ENCODE measurements around the gene DTWD2.
"Not testable (repeated sequence)": the region's sequence is repeated elsewhere in the genome, so short reads cannot be mapped to it uniquely, and the experiment has no call there.

The DTWD2 gene

GRCh38 chr5:118919016-118919415 is 69.3 kb downstream of the DTWD2 start:
- H3K27me3 ChIP-seq = no peaks in the 10 kb centered on the region
- H3K4me1 ChIP-seq (ENCODE audit: control insufficient read depth in 1 of 2, insufficient read depth in 1 of 2, low read depth in 1 of 2, low read length in 1 of 2) = peaks cover 8 to 16% of the 10 kb centered on the region in 2 experiments
- H3K9me3 ChIP-seq = no peaks in the 10 kb centered on the region
- TF ChIP-seq CTCF (IDR thresholded peaks at IDR 0.05) = no peak
- no peak overlapping the region for H3K4me3 ChIP-seq (ENCODE audit: low read depth in 1 of 2, low read length in 1 of 2)
- no peak overlapping the region for H3K27ac ChIP-seq
- H3K36me3 ChIP-seq = no peaks in the 10 kb centered on the region

GRCh38 chr5:118918232-118918631 is 70.1 kb downstream of the DTWD2 start:
- Histone ChIP-seq H3K9me3 (no peaks in the 10 kb centered on the region), H3K36me3 (no peaks in the 10 kb centered on the region), H3K27me3 (no peaks in the 10 kb centered on the region), H3K27ac (no peak overlapping the region), H3K4me3 (ENCODE audit: low read depth in 1 of 2, low read length in 1 of 2) (no peak overlapping the region), H3K4me1 (ENCODE audit: control insufficient read depth in 1 of 2, insufficient read depth in 1 of 2, low read depth in 1 of 2, low read length in 1 of 2) (peaks cover 3 to 9% of the 10 kb centered on the region in 2 experiments)
- TF ChIP-seq CTCF (IDR thresholded peaks at IDR 0.05) = no peak

- not testable (repeated sequence) for H3K4me3 ChIP-seq (ENCODE audit: low read depth in 1 of 2, low read length in 1 of 2); H3K4me1 ChIP-seq (ENCODE audit: control insufficient read depth in 1 of 2, insufficient read depth in 1 of 2, low read depth in 1 of 2, low read length in 1 of 2); H3K36me3 ChIP-seq
These were observed 80.8 kb downstream of the DTWD2 start for GRCh38 chr5:118907536-118907935.

GRCh38 chr5:118906947-118907346 is 81.4 kb downstream of the DTWD2 start:
- no peaks in the 10 kb centered on the region for H3K36me3 ChIP-seq
- TF ChIP-seq CTCF (IDR thresholded peaks at IDR 0.05) = no peak

More at GRCh38 chr5:118907536-118907935, 80.8 kb downstream of the DTWD2 start:
- H3K27ac ChIP-seq, H3K9me3 ChIP-seq, H3K27me3 ChIP-seq: not testable (repeated sequence)

GRCh38 chr5:118905196-118905595 is 83.2 kb downstream of the DTWD2 start:
- H3K27me3 ChIP-seq = no peaks in the 10 kb centered on the region
- H3K27ac ChIP-seq = no peak overlapping the region
- H3K4me3 ChIP-seq (ENCODE audit: low read depth in 1 of 2, low read length in 1 of 2) = no peak overlapping the region
- no peaks in the 10 kb centered on the region for H3K9me3 ChIP-seq
- H3K4me1 ChIP-seq (ENCODE audit: control insufficient read depth in 1 of 2, insufficient read depth in 1 of 2, low read depth in 1 of 2, low read length in 1 of 2) = peaks cover 0 to 4% of the 10 kb centered on the region in 2 experiments
- no peak for TF ChIP-seq CTCF (IDR thresholded peaks at IDR 0.05)
- H3K36me3 ChIP-seq = no peaks in the 10 kb centered on the region

More at GRCh38 chr5:118906947-118907346, 81.4 kb downstream of the DTWD2 start:
- Histone ChIP-seq H3K4me1 (ENCODE audit: control insufficient read depth in 1 of 2, insufficient read depth in 1 of 2, low read depth in 1 of 2, low read length in 1 of 2) (peaks cover 0 to 4% of the 10 kb centered on the region in 2 experiments), H3K9me3 (no peaks in the 10 kb centered on the region), H3K4me3 (ENCODE audit: low read depth in 1 of 2, low read length in 1 of 2) (no peak overlapping the region), H3K27me3 (no peaks in the 10 kb centered on the region), H3K27ac (no peak overlapping the region)

- H3K27ac ChIP-seq = no peak overlapping the region
- no peaks in the 10 kb centered on the region for H3K9me3 ChIP-seq
- no peak for TF ChIP-seq CTCF (IDR thresholded peaks at IDR 0.05)
- H3K4me1 ChIP-seq (ENCODE audit: control insufficient read depth in 1 of 2, insufficient read depth in 1 of 2, low read depth in 1 of 2, low read length in 1 of 2) = peaks cover 0 to 4% of the 10 kb centered on the region in 2 experiments
- H3K36me3 ChIP-seq = no peaks in the 10 kb centered on the region
- H3K4me3 ChIP-seq (ENCODE audit: low read depth in 1 of 2, low read length in 1 of 2) = no peak overlapping the region
- no peaks in the 10 kb centered on the region for H3K27me3 ChIP-seq
These were observed 85.5 kb downstream of the DTWD2 start for GRCh38 chr5:118902656-118903438.
